ENCODE data around the gene EDIL3.

- TF ChIP-seq POLR2A (IDR thresholded peaks at IDR 0.05; ENCODE audit: low read depth, low read length): no peak
- no peak for TF ChIP-seq POLR2AphosphoS5 (IDR thresholded peaks at IDR 0.05; ENCODE audit: low read depth, low read length)
- no peak for TF ChIP-seq TAF1 (IDR thresholded peaks at IDR 0.05; ENCODE audit: low read depth, low read length)
- TF ChIP-seq SPI1 (IDR thresholded peaks at IDR 0.05; ENCODE audit: low read depth, low read length): no peak
- no peak for TF ChIP-seq PAX5 (IDR thresholded peaks at IDR 0.05; ENCODE audit: insufficient read depth, low read length, severe bottlenecking)
These were observed 27.3 kb upstream of the EDIL3 start for GRCh38 chr5:84411832-84412605.

Data from GM12891 (cell line).